ENCODE measurements around the gene ABHD17B.
A peak's percentile ranks its signal among the peaks of the same experiment; 100 is the strongest.
"Not testable (repeated sequence)": the region's sequence is repeated elsewhere in the genome, so short reads cannot be mapped to it uniquely, and the experiment has no call there.

ABHD17B gene

DNA sequence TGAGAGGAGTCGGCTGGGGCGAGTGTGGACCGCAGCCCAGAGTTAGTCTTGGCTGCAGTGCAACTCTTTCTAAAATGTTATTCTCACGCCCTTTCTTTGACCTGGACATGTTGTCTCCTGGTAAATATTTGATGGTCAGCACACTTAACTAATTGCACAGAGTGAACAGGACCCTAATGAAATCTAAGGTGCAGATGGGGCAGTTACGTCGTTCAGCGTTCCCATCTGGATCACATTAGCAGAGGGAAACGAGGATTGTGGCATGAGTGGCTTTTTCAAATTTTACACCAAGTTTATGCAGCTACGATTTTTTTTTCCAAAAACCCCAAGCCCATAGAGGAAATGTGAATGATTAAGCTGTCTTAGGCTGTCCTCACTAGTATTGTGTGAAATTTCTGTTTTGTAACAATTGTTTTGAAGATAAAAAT is 929 bp upstream of the ABHD17B start:
- no peak for DNase-seq

DNA sequence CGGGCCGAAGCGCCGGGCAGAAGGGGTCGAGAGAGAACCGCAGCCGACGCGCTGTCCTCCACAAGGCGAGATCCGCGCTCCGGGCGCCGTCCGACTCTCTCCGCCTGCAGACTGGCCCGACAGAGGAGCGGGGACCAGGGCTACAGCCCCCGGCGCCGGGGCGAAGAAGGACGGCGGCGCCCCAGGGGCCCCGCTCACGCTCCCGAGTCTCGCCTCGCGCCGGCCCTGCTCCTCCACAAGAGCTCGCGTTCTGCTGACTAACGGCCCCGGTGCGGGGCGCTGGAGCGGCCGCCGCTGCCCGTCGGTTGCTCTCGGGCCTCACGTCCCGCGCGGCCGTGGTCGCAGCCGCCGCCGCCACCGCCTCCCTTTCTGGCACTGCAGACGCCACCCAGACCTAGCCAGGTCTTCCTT is 338 bp downstream of the ABHD17B start:
- no peak for DNase-seq

GRCh38 chr9:71909887-71910649 is 925 bp downstream of the ABHD17B start:
- peak; percentile 41 for DNase-seq

DNA sequence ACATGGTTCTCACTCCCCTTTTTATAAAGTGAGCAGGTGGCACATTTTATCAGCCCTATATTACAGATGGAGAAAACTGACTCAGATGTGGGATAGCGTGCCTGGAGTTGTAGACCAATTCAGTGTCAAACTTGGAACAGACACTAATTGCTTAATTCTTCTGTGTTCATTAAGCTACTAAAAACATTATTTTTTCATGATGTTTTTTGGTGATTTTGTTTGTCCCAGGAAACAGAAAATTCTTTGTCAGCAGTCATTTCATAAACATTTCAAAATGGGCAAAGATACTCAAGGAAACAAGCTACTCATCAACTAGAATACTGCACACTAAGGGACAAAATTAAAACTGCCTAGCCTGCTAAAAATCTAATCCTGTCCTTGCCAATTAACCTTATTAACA is 2.2 kb downstream of the ABHD17B start:
- DNase-seq: no peak

GRCh38 chr9:71904076-71904475 is 6.9 kb downstream of the ABHD17B start:
- DNase-seq: no peak

GRCh38 chr9:71901695-71902597 is 9.0 kb downstream of the ABHD17B start:
- DNase-seq: no peak

DNA sequence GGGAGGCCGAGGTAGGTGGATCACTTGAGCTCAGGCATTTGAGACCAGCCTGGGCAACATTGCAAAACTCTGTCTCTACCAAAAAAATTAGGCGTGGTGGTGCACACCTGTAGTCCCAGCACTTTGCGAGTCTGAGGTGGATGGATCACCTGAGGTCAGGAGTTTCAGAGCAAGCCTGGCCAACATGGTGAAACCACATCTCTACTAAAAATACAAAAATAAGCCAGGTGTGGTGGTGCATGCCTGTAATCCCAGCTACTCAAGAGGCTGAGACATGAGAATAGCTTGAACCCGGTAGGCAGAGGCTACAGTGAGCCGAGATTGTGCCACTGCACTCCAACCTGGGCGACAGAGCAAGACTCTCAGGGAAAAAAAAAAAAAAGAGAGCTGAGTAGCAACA is 12.2 kb downstream of the ABHD17B start:
- not testable (repeated sequence) for DNase-seq

- no peak for DNase-seq
These were observed 13.4 kb downstream of the ABHD17B start for GRCh38 chr9:71897577-71897976.

DNA sequence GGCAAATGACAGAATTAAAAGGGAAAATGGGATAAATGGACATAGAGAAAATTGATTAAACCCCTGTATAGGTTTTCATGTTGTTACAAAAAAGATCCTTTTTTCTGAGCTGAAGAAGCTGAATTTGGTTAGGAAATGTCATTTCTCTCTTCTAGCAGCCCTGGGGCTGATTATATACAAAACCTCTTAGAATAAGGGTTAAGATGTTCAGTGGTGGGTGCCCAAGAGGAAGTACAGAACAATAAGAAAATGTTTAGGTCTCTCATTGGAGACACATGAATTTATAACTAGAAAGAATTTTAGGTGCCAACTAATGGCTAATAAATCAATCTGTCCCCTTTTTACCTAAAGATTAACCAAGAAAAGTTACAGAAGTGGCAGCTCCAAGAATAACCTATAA is 14.2 kb downstream of the ABHD17B start:
- DNase-seq: no peak

DNA sequence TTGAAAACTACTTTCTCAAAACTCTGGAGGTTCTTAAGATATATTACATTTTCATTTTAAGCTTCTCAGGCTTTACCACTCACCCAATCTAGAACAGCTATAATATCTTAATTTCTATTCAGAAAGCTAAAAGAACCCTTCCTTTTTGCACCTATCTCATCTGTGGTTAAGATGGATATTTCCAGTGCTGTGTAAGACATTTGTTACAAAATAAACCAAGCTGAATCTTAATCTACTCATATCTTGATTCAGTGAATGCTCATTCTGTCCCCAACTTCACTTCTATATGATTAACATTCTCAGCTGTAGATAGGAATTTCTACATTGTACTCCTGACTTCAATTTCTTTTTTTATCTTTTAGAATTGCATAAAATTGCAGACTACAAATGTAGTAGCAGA is 15.0 kb downstream of the ABHD17B start:
- DNase-seq: no peak

GRCh38 chr9:71895117-71895516 is 15.9 kb downstream of the ABHD17B start:
- DNase-seq: no peak

GRCh38 chr9:71891557-71892189 is 19.3 kb downstream of the ABHD17B start:
- no peak for DNase-seq

DNA sequence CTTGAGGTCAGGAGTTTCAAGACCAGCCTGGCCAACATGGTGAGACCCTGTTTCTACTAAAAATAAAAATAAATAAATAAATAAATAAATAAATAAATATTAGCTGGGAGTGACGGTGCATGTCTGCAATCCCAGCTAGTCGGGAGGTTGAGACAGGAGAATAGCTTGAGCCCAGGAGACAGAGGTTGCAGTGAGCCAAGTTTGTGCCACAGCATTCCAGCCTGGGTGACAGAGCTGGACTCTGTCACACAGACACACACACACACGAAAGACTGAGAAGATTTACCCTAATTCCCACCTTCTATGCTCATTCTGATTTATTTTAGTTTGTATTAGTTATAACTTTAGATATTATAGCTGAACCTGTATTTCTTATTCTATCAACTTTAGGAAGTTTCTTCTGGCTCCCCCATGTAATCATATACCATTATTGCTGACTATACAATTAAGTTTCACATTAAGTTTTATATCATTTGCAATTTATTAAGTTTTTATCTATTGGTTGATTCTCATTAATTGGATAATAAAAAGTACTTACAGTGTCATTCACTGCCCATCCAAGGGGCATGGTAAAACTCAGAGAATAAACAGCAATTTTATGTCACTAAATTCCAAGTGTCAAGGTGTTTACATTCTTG is 20.8 kb downstream of the ABHD17B start:
- DNase-seq: no peak

DNA sequence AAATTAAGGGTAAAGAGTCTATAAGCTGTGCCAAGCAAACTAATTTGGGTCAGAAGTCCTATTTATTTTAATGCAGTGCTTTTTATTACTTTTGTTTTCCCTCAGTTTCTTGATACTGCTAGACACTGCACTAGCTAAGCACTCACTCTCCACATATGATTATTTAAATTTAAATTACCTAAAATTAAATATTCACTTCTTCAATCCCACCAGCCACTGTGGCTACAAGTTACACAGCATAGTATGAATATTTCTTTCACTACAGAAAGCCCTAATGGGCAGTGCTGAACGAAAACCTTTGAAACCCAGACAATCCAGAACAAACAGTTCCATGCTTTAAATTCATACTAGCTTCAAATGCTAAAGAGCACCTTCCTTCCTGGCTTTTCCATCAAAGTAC is 23.6 kb downstream of the ABHD17B start:
- no peak for DNase-seq

DNA sequence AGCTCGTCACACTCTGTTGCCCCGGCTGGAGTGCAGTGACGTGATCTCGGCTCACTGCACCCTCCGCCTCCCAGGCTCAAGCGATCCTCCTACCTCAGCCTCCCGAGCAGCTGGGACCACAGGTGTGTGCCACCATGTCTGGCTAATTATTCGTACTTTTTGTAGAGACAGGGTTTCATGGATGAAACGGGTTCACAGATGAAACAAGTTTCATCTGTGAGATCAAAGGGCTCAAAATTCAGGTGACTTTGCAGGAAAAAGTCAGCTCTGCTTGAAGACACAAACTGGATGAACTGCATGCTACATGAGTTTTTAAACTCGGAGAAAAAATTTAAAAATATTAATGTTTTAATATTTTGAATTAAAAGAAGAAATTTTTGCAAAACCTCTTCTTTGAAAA is 24.5 kb downstream of the ABHD17B start:
- DNase-seq: no peak

DNA sequence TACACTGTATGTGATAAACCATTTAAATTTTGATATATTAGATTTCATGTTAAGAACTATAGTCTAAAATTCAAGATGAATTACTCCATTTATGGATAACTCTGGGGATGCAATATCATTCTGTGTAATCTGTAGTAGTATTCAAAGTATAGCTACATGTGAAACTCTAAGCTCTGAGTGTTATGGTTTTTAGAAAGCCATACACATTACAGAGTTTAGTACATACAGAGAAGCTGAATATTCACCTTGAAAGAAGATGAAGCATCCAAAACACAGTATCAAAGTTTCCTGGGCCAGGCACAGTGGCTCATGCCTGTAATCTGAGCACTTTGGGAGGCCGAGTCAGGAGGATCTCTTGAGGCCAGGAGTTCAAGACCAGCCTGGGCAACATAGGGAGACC is 25.0 kb downstream of the ABHD17B start:
- no peak for DNase-seq

GRCh38 chr9:71885467-71885866 is 25.5 kb downstream of the ABHD17B start:
- no peak for DNase-seq

DNA sequence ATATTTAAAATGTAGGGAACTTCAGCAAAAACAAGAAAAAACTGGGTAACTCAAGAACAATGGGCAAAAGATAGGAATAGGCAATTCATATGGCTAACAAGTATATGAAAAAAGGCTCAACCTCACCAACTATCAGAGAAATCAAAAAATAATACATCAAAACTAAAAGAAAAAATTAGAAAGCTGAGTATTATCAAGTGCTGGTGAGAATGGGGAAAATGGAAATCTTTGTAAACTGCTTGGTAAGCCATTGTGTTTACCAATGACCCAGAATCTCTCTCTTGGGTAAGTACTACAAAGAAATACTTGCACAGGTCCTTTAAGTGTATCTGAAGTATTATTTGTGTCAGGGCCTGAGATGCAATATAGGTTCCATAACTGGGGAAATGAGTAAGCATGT is 27.0 kb downstream of the ABHD17B start:
- no peak for DNase-seq

DNA sequence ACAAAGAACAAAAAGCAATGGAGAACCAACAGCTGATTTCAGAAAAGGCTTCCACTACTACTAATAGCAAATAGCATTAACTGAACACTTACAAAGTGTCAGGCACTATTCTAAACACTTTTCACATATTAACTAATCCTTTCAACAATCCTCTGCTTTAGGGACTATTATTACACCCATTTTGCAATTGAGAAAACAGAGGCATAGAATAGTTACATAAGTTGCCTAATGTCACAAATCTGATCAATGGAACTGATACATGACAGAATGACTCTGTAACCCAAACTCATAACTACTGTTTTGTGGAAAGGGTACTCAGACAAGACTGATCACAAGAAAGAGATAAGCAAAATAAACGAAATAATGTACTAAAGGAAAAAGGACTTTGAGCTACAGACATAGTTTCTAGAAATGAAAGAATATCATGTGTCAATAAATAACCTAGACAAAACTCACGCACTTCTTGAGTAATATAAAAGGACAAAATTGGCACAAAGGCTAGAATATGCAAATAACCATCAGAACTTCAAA is 31.3 kb downstream of the ABHD17B start:
- DNase-seq: no peak

DNA sequence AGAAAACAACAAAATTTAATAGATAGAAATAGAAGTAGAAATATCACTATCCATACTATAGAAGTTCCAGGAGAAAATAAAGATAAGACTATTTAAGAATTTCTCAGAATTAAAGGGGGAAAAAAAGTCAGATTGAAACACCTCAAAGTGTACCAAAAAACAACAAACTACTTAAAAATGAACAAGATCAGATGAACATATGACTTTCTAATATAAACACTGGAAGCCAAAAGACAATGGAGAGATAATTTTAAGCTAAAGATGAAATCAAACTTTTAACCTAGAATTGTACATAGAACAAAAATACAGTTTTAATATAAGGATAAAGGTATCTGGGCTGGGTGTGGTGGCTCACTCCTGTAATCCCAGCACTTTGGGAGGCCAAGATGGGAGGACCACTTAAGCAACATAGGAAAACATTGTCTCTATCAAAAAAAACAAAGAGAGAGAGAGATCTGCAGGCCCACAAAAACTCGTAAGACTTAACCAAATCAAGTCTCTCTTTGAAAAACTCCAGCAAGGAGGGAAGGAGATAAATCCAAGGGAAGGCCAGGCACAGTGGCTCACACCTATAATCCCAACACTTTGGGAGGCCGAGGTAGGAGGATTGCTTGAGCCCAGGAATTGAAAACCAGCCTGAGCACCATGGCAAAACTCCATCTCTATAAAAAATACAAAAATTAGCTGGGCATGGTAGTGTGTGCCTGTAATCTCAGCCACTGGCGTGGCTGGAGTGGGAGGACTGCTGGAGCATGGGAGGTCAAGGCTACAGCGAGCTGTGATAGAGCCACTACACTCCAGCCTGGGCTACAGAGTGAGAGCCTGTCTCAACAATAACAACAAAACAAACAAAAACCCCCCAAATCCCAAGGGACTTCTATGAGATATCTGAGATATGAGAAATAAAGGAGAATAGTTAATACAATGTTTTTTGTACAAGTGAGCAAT is 32.4 kb downstream of the ABHD17B start:
- DNase-seq: no peak

- no peak for DNase-seq
These were observed 34.2 kb downstream of the ABHD17B start for GRCh38 chr9:71876829-71877228.

DNA sequence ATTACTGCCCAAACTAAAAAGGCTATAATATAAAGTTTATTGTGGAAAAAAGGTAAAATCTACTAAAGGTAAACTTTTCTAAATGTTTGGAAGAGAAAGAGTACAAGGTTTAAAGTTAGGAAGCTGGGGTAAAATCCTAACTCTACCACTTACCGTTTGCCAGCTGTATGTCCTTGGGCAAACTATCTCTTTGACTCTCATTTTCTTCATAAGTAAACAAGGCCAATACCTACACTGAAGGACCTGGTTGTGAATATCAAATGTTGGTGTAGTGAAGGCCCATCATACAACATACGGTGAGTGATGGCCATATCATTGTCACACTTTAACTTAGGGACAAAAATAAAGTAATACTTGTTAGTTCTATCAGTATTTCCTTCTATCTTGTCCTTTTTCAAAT is 34.9 kb downstream of the ABHD17B start:
- DNase-seq: no peak

Measured in stimulated activated CD4-positive, alpha-beta T cell treated with anti-CD3 and anti-CD28 coated beads, Interleukin-4, amount 100 ng/mL, for 1 hour (primary cell).